WTC11 (cell line): ENCODE results near the gene TPX2. TPM values are rescaled to one million over a fixed set of nuclear protein-coding genes. Genes with fewer than 3 reads are reported as not detected.

Experiments
- ATAC-seq: fragments of 200-7000 bp; cut with Tn5 transposase; 2 replicates; pipeline ENCODE4 v1.10.0; 2021; ENCODE audit warnings: mild to moderate bottlenecking, moderate library complexity
- CTCF ChIA-PET: fragments of 300-600 bp; sonication (Branson Sonifier 250); formaldehyde crosslinking; loops from one replicate; lab custom pipeline; 2021; ENCODE audit warnings: antibody characterized with exemption; lab: Charles Lee
- POLR2A ChIA-PET: fragments of 350-600 bp; sonication (Branson Sonifier 250); formaldehyde crosslinking; loops from one replicate; lab custom pipeline; 2021; ENCODE audit warnings: antibody characterized with exemption; lab: Charles Lee
- DNase-seq: peaks from one replicate; pipeline ENCODE4 v3.0.0; 2021; ENCODE audit warnings: low spot score
- H3K27ac Mint-ChIP-seq: 2 replicates; pipeline ENCODE4 v1.8.0; 2021; ENCODE audit warnings: mixed read lengths
- H3K27me3 Mint-ChIP-seq: 2 replicates; pipeline ENCODE4 v1.8.0; 2021; ENCODE audit warnings: low read depth, mild to moderate bottlenecking, moderate library complexity, mixed read lengths
- H3K36me3 Mint-ChIP-seq: 2 replicates; pipeline ENCODE4 v1.8.0; 2021; ENCODE audit warnings: mixed read lengths
- H3K4me1 Mint-ChIP-seq: 2 replicates; pipeline ENCODE4 v1.8.0; 2022; ENCODE audit warnings: mixed read lengths
- H3K4me3 Mint-ChIP-seq: 2 replicates; pipeline ENCODE4 v1.8.0; 2021; ENCODE audit warnings: mild to moderate bottlenecking, moderate library complexity, mixed read lengths
- H3K9me3 Mint-ChIP-seq: 2 replicates; pipeline ENCODE4 v1.8.0; 2021; ENCODE audit warnings: mixed read lengths
- AFF4 ChIP-seq: sonication (generic); formaldehyde crosslinking; IDR thresholded peaks from 2 replicates; pipeline ENCODE4 v1.8.1; 2023; ENCODE audit warnings: mild to moderate bottlenecking, missing genetic modification reagents, borderline replicate concordance
- CTCF ChIP-seq: fragments of 200-600 bp; IDR thresholded peaks from 2 replicates; pipeline ENCODE4 v1.8.0; 2022; ENCODE audit warnings: antibody characterized with exemption
- ELF4 ChIP-seq: sonication (generic); formaldehyde crosslinking; IDR thresholded peaks from 2 replicates; pipeline ENCODE4 v1.8.1; 2022; ENCODE audit warnings: low read depth, mild to moderate bottlenecking, moderate library complexity, missing genetic modification reagents
- ETV6 ChIP-seq: sonication (generic); formaldehyde crosslinking; IDR thresholded peaks from 2 replicates; pipeline ENCODE4 v1.8.1; 2022; ENCODE audit warnings: mild to moderate bottlenecking, missing genetic modification reagents
- FOXP1 ChIP-seq: sonication (generic); formaldehyde crosslinking; IDR thresholded peaks from 2 replicates; pipeline ENCODE4 v1.8.0; 2022; ENCODE audit warnings: missing genetic modification reagents, mild to moderate bottlenecking, moderate library complexity, borderline replicate concordance
- HMGXB4 ChIP-seq: sonication (generic); formaldehyde crosslinking; IDR thresholded peaks from 2 replicates; pipeline ENCODE4 v1.8.1; 2023; ENCODE audit warnings: mild to moderate bottlenecking, moderate library complexity, missing genetic modification reagents
- NFATC4 ChIP-seq: fragments of 250-450 bp; sonication (Bioruptor Pico); IDR thresholded peaks from 2 replicates; pipeline ENCODE4 v1.9.0; 2021; ENCODE audit warnings: mild to moderate bottlenecking
- NFE2L1 ChIP-seq: sonication (generic); formaldehyde crosslinking; IDR thresholded peaks from 2 replicates; pipeline ENCODE4 v1.8.1; 2023; ENCODE audit warnings: missing genetic modification reagents
- NR1H2 ChIP-seq: sonication (generic); formaldehyde crosslinking; IDR thresholded peaks from 2 replicates; pipeline ENCODE4 v1.9.0; 2021; ENCODE audit warnings: mild to moderate bottlenecking, moderate library complexity, missing genetic modification reagents
- NR3C1 ChIP-seq: sonication (generic); formaldehyde crosslinking; conservative IDR thresholded peaks from 2 replicates; pipeline ENCODE4 v1.8.1; 2023; ENCODE audit warnings: low read depth, mild to moderate bottlenecking, missing genetic modification reagents
- USF1 ChIP-seq: sonication (generic); formaldehyde crosslinking; IDR thresholded peaks from 2 replicates; pipeline ENCODE4 v1.8.0; 2022; ENCODE audit warnings: mild to moderate bottlenecking, missing genetic modification reagents
- USF2 ChIP-seq: sonication (generic); formaldehyde crosslinking; IDR thresholded peaks from 2 replicates; pipeline ENCODE4 v1.8.1; 2023; ENCODE audit warnings: mild to moderate bottlenecking, missing genetic modification reagents, moderate library complexity
- ZNF219 ChIP-seq: sonication (generic); formaldehyde crosslinking; IDR thresholded peaks from 2 replicates; pipeline ENCODE4 v1.8.0; 2023; ENCODE audit warnings: missing genetic modification reagents, mild to moderate bottlenecking, borderline replicate concordance
- ZNF263 ChIP-seq: sonication (generic); formaldehyde crosslinking; IDR thresholded peaks from 2 replicates; pipeline ENCODE4 v1.8.1; 2022; ENCODE audit warnings: low read depth, mild to moderate bottlenecking, moderate library complexity, missing genetic modification reagents
- ZNF317 ChIP-seq: sonication (generic); formaldehyde crosslinking; IDR thresholded peaks from 2 replicates; pipeline ENCODE4 v1.8.1; 2023; ENCODE audit warnings: low read depth, mild to moderate bottlenecking, moderate library complexity, missing genetic modification reagents, borderline replicate concordance
- ZNF423 ChIP-seq: fragments of 250-450 bp; sonication (Bioruptor Pico); IDR thresholded peaks from 2 replicates; pipeline ENCODE4 v2.1.2; 2022; ENCODE audit warnings: mild to moderate bottlenecking, moderate library complexity
- ZNF512 ChIP-seq: sonication (generic); formaldehyde crosslinking; IDR thresholded peaks from 2 replicates; pipeline ENCODE4 v1.8.1; 2022; ENCODE audit warnings: missing genetic modification reagents, borderline replicate concordance
- total RNA-seq: library from RNA; stranded (reverse); gene quantifications from 3 replicates; pipeline ENCODE4 v1.2.3, GENCODE V29; 2021

The TPX2 gene
- total RNA-seq, 1 experiment from 2014 or later = 123 TPM

GRCh38 chr20:31816221-31816620, 77.1 kb downstream of the TPX2 start:
- DNase-seq (no peak), ATAC-seq (no peak)
- Mint-ChIP-seq H3K4me1 (peaks cover 5% of the 10 kb centered on the region), H3K27ac (no peak overlapping the region), H3K36me3 (no peaks in the 10 kb centered on the region), H3K9me3 (no peaks in the 10 kb centered on the region), H3K27me3 (no peaks in the 10 kb centered on the region), H3K4me3 (no peak overlapping the region)
- CTCF ChIA-PET = interaction anchor here (0.5 to 3.5 kb wide), 7 partner anchors 20 to 275 kb away, joined by 3 to 23 read pairs (median 4); no protein-coding TSS in a partner anchor
- TF ChIP-seq NFE2L1 = no peak
- no peak for TF ChIP-seq ZNF219 (CRISPR knock-in tag)
- no peak for TF ChIP-seq ZNF512
- no peak for TF ChIP-seq NR3C1 (CRISPR knock-in tag)
- no peak for TF ChIP-seq HMGXB4 (CRISPR knock-in tag)
- POLR2A ChIA-PET = no interaction called here

GRCh38 chr20:31817461-31817860, 78.4 kb downstream of the TPX2 start:
- H3K27ac Mint-ChIP-seq = no peak overlapping the region
- ATAC-seq (no peak), DNase-seq (no peak)
- H3K27me3 Mint-ChIP-seq = no peaks in the 10 kb centered on the region
- H3K9me3 Mint-ChIP-seq = no peaks in the 10 kb centered on the region
- ChIA-PET POLR2A (no interaction called here), CTCF (interaction anchor here (0.7 to 3.5 kb wide), 3 partner anchors 29 to 274 kb away, joined by 4 to 23 read pairs (median 4); no protein-coding TSS in a partner anchor)
- H3K4me3 Mint-ChIP-seq = no peak overlapping the region
- TF ChIP-seq NR3C1 (CRISPR knock-in tag) = no peak
- TF ChIP-seq USF1 (CRISPR knock-in tag) = no peak
- TF ChIP-seq ZNF263 (CRISPR knock-in tag) = no peak
- no peak for TF ChIP-seq CTCF
- peaks cover 9% of the 10 kb centered on the region for H3K4me1 Mint-ChIP-seq
- H3K36me3 Mint-ChIP-seq = no peaks in the 10 kb centered on the region

GRCh38 chr20:31818376-31818908, 79.4 kb downstream of the TPX2 start:
- no peaks in the 10 kb centered on the region for H3K9me3 Mint-ChIP-seq
- TF ChIP-seq ZNF423 (CRISPR knock-in tag) = no peak
- no peak for TF ChIP-seq NR1H2
- TF ChIP-seq NFATC4 (CRISPR knock-in tag) = no peak
- no peak for TF ChIP-seq AFF4 (CRISPR knock-in tag)
- TF ChIP-seq FOXP1 = no peak
- TF ChIP-seq ETV6 (CRISPR knock-in tag) = no peak
- TF ChIP-seq USF2 (CRISPR knock-in tag) = no peak
- TF ChIP-seq ZNF317 (CRISPR knock-in tag) = no peak
- no peak for TF ChIP-seq ELF4 (CRISPR knock-in tag)
- H3K27ac Mint-ChIP-seq = no peak overlapping the region
- CTCF ChIA-PET = interaction anchor here (0.8 to 3.5 kb wide), 4 partner anchors 28 to 35 kb away, joined by 3 to 23 read pairs (median 7); no protein-coding TSS in a partner anchor
- no peaks in the 10 kb centered on the region for H3K27me3 Mint-ChIP-seq
- peaks cover 9% of the 10 kb centered on the region for H3K4me1 Mint-ChIP-seq
- no peak for DNase-seq
- POLR2A ChIA-PET = no interaction called here
- H3K4me3 Mint-ChIP-seq = no peak overlapping the region
- ATAC-seq = no peak
- H3K36me3 Mint-ChIP-seq = no peaks in the 10 kb centered on the region
